Measurements from ENCODE around the gene PER1. TPM values are rescaled to one million over a fixed set of nuclear protein-coding genes. Genes with fewer than 3 reads are reported as not detected.

Gene PER1
- total and polyA plus RNA-seq, 2 of the 13 experiments (the other 11 are each of a cell fraction or from before 2014, with no cell fraction given), result 2.6 to 3.6 TPM

GRCh38 chr17:8153957-8154607 lies 1.9 kb upstream of the PER1 start (continued):
- TF ChIP-seq CHD4 (IDR thresholded peaks at IDR 0.05; ENCODE audit: borderline replicate concordance, low read length) (peak; percentile 76; the same call in 1 of the 2 replicates), ZNF18 (CRISPR knock-in tag; IDR thresholded peaks at IDR 0.05; ENCODE audit: insufficient replicate concordance) (no peak), IRF9 (CRISPR knock-in tag; IDR thresholded peaks at IDR 0.05; ENCODE audit: borderline replicate concordance) (no peak), ZNF280D (CRISPR knock-in tag; IDR thresholded peaks at IDR 0.05) (no peak; the same call in 1 of the 2 replicates), KAT7 (CRISPR knock-in tag; IDR thresholded peaks at IDR 0.05; ENCODE audit: borderline replicate concordance) (0 out of 2 replicates have a peak, but pooled peaks have one; percentile 50), GFI1 (CRISPR knock-in tag; IDR thresholded peaks at IDR 0.05; ENCODE audit: borderline replicate concordance) (no peak), DR1 (CRISPR knock-in tag; IDR thresholded peaks at IDR 0.05) (no peak), ZNF317 (CRISPR knock-in tag; IDR thresholded peaks at IDR 0.05) (no peak), RERE (CRISPR knock-in tag; IDR thresholded peaks at IDR 0.05; ENCODE audit: low read depth) (no peak)
- TF ChIP-seq, protein P1, sequence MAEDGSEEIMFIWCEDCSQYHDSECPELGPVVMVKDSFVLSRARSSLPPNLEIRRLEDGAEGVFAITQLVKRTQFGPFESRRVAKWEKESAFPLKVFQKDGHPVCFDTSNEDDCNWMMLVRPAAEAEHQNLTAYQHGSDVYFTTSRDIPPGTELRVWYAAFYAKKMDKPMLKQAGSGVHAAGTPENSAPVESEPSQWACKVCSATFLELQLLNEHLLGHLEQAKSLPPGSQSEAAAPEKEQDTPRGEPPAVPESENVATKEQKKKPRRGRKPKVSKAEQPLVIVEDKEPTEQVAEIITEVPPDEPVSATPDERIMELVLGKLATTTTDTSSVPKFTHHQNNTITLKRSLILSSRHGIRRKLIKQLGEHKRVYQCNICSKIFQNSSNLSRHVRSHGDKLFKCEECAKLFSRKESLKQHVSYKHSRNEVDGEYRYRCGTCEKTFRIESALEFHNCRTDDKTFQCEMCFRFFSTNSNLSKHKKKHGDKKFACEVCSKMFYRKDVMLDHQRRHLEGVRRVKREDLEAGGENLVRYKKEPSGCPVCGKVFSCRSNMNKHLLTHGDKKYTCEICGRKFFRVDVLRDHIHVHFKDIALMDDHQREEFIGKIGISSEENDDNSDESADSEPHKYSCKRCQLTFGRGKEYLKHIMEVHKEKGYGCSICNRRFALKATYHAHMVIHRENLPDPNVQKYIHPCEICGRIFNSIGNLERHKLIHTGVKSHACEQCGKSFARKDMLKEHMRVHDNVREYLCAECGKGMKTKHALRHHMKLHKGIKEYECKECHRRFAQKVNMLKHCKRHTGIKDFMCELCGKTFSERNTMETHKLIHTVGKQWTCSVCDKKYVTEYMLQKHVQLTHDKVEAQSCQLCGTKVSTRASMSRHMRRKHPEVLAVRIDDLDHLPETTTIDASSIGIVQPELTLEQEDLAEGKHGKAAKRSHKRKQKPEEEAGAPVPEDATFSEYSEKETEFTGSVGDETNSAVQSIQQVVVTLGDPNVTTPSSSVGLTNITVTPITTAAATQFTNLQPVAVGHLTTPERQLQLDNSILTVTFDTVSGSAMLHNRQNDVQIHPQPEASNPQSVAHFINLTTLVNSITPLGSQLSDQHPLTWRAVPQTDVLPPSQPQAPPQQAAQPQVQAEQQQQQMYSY (CRISPR knock-in tag; IDR thresholded peaks at IDR 0.05), result no peak
- TF ChIP-seq, protein P2, sequence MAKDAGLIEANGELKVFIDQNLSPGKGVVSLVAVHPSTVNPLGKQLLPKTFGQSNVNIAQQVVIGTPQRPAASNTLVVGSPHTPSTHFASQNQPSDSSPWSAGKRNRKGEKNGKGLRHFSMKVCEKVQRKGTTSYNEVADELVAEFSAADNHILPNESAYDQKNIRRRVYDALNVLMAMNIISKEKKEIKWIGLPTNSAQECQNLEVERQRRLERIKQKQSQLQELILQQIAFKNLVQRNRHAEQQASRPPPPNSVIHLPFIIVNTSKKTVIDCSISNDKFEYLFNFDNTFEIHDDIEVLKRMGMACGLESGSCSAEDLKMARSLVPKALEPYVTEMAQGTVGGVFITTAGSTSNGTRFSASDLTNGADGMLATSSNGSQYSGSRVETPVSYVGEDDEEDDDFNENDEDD (CRISPR knock-in tag; IDR thresholded peaks at IDR 0.05; ENCODE audit: borderline replicate concordance), result peak; percentile 40; the same call in 1 of the 2 replicates

Data from HepG2 (cell line).